Sigmoid colon (tissue), 4 donors: ENCODE measurements around the gene PYGB.

Experiments
- POLR2A ChIP-seq, 2 donors: fragments of 450-650 bp; IDR thresholded peaks; one replicate each; pipeline ENCODE4 v1.6.1; 2016; ENCODE audit warnings: antibody characterized with exemption in 2 of 2, mild to moderate bottlenecking in 2 of 2, moderate library complexity in 2 of 2
- POLR2AphosphoS5 ChIP-seq, 4 donors: sonication (generic); formaldehyde crosslinking; IDR thresholded peaks; one replicate each; pipeline ENCODE4 v1.6.1; 2017; ENCODE audit warnings: antibody characterized with exemption in 4 of 4
- TF ChIP-seq, protein P1 (sequence below), 4 experiments: fragments of 450-650 bp in 3 of 4; fragments of 200-600 bp in 1 of 4; IDR thresholded peaks; one replicate each; pipeline ENCODE4 v1.5.1; 2016 to 2019; ENCODE audit warnings: antibody characterized with exemption in 4 of 4, mild to moderate bottlenecking in 3 of 4, moderate library complexity in 2 of 4

DNA sequence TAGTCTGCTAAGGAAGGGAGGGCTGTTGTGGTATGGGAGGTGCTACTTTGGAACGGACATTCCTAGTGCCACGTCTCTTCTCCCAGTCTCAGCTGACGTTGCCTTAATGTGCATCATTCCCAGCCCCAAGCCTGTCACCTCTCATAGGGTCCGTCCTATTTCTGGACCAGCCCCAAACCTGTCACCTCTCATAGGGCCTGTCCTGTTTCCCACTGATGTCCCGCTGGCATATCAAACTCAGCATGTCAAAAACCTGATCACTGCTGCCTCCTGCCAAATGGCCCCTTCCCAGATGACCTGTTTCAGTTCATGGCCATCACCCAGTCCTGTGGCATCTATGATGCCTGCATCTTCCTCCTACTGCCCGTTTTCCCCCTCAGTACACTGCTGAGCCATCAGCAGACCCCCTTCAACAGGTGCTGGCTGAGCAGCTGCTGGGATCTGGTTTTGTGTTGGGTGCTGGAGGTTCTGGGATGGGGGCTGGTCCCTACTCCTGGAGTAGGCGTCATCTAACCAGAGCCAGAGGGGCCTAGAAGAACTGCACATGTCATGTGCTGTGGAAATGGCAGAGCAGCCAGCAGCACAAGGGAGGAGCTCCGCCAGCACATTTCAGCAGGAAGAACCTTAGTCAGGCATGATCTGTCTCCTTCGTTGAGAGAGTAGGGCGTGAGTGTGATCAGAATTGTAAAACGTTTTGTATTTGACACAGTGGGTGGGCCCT, 49.1 kb upstream of the PYGB start:
- TF ChIP-seq, protein P1, sequence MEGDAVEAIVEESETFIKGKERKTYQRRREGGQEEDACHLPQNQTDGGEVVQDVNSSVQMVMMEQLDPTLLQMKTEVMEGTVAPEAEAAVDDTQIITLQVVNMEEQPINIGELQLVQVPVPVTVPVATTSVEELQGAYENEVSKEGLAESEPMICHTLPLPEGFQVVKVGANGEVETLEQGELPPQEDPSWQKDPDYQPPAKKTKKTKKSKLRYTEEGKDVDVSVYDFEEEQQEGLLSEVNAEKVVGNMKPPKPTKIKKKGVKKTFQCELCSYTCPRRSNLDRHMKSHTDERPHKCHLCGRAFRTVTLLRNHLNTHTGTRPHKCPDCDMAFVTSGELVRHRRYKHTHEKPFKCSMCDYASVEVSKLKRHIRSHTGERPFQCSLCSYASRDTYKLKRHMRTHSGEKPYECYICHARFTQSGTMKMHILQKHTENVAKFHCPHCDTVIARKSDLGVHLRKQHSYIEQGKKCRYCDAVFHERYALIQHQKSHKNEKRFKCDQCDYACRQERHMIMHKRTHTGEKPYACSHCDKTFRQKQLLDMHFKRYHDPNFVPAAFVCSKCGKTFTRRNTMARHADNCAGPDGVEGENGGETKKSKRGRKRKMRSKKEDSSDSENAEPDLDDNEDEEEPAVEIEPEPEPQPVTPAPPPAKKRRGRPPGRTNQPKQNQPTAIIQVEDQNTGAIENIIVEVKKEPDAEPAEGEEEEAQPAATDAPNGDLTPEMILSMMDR (IDR thresholded peaks at IDR 0.05): no peak
- TF ChIP-seq POLR2A (IDR thresholded peaks at IDR 0.05): no peak
- no peak for TF ChIP-seq POLR2AphosphoS5 (IDR thresholded peaks at IDR 0.05)
